ENCODE measurements around the gene CYB561D1. TPM values are rescaled to one million over a fixed set of nuclear protein-coding genes. Genes with fewer than 3 reads are reported as not detected.

Gene CYB561D1
- total RNA-seq, 1 donor from 2014 or later: 5.0 TPM

DNA sequence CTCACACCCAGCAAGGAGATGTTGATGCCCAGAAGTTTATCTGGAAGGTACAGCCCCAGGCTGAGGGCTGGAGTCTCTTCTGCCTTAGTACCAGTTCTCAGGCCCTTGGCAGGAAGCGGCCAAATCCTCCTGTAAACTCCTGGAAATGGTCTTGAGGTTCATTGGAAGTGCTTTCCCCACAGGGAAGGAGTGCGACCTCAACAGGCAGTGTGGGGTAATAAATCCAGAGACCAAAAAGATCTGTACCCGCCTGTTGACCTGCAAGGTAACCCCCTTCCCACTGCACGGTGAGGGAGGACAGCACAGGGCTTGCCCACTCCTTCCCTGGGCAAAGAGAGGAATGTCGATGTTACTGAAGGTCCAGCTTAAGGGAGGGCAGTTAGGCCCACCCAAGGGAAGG, 5.7 kb upstream of the CYB561D1 start:
- no peak for FAIRE-seq
- H3K27me3 ChIP-seq (ENCODE audit: control insufficient read depth, insufficient read depth, low read length): peaks cover 1% of the 10 kb centered on the region

DNA sequence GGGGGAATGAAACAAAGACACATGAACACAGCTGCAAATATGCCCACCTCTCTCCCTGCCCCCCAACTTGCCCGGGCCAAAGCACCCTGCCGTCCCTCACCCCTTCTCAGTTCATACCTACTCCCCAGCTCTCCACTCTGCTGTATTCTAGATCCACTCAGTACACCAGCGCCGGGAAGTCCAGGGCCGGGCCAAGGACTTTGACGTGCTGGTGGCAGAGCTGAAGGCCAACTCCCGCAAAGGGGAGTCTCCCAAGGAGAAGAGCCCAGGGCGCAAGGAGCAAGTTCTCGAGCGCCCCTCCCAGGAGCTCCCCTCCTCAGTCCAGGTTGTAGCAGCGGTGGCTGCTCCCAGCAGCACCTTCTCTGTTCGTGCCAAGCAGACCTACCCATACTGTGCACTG, 5.2 kb upstream of the CYB561D1 start:
- H3K27me3 ChIP-seq (ENCODE audit: control insufficient read depth, insufficient read depth, low read length): no peaks in the 10 kb centered on the region
- H3K4me3 ChIP-seq (ENCODE audit: low read depth, low read length): no peak overlapping the region
- H3K36me3 ChIP-seq (ENCODE audit: control insufficient read depth, insufficient read depth, low read length): peaks cover 8% of the 10 kb centered on the region
- DNase-seq (ENCODE audit: low read depth) (no peak), FAIRE-seq (no peak)
- TF ChIP-seq, protein P1, sequence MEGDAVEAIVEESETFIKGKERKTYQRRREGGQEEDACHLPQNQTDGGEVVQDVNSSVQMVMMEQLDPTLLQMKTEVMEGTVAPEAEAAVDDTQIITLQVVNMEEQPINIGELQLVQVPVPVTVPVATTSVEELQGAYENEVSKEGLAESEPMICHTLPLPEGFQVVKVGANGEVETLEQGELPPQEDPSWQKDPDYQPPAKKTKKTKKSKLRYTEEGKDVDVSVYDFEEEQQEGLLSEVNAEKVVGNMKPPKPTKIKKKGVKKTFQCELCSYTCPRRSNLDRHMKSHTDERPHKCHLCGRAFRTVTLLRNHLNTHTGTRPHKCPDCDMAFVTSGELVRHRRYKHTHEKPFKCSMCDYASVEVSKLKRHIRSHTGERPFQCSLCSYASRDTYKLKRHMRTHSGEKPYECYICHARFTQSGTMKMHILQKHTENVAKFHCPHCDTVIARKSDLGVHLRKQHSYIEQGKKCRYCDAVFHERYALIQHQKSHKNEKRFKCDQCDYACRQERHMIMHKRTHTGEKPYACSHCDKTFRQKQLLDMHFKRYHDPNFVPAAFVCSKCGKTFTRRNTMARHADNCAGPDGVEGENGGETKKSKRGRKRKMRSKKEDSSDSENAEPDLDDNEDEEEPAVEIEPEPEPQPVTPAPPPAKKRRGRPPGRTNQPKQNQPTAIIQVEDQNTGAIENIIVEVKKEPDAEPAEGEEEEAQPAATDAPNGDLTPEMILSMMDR (IDR thresholded peaks at IDR 0.05; ENCODE audit: insufficient read depth, low read length, severe bottlenecking): no peak

More for the DNA sequence above, 5.7 kb upstream of the CYB561D1 start:
- peaks cover 8% of the 10 kb centered on the region for H3K36me3 ChIP-seq (ENCODE audit: control insufficient read depth, insufficient read depth, low read length)
- DNase-seq (ENCODE audit: low read depth): no peak
- TF ChIP-seq, protein P1 (IDR thresholded peaks at IDR 0.05; ENCODE audit: insufficient read depth, low read length, severe bottlenecking): no peak
- no peak overlapping the region for H3K4me3 ChIP-seq (ENCODE audit: low read depth, low read length)

DNA sequence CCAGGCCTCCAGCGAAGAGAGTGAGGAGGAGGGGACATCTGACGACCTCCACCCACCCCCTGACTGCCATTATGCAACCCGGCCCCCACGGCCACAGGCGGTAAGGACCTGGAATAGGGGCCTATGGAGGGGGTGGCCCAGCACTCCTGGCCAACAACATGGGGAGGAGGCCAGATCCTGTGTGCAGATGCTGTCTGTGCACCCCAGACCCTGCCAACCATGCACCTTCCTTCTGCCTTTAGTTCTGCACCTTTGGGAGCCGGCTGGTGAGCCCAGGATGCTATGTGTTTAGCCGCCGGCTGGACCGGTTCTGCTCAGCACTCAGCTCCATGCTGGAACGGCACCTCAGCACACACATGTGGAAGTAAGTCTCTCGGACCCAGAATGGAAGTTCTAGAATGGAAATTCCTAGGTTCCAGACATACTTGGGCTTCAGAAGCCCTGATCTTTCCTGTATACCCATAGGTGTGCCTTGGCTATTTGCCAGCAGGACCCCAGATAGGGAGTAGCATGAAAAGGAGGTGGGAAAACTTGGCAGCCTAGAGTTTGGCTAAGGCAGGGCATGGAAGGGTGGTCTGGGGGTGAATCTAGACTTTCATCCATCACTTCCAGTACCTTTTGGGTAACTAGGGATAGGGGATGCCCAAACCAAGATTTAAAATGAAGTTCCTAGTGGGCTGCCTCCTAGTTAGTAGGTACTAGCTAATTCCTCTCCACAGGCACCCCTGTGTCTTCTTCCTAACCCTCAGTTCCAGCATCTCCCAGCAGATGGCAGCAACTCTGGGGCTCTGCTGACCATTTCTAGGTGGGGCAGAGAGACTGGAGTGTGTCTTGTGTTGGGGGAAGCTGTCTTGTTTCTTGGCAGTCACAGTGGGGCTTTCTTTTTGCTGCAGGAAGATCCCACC, 3.6 kb upstream of the CYB561D1 start:
- Histone ChIP-seq H3K4me3 (ENCODE audit: low read depth, low read length) (no peak overlapping the region), H3K36me3 (ENCODE audit: control insufficient read depth, insufficient read depth, low read length) (peaks cover 8% of the 10 kb centered on the region), H3K27me3 (ENCODE audit: control insufficient read depth, insufficient read depth, low read length) (no peaks in the 10 kb centered on the region)
- peak; percentile 49 for DNase-seq (ENCODE audit: low read depth)
- TF ChIP-seq, protein P1 (IDR thresholded peaks at IDR 0.05; ENCODE audit: insufficient read depth, low read length, severe bottlenecking): peak; percentile 88
- FAIRE-seq: no peak

GRCh38 chr1:109490934-109491302, 3.0 kb upstream of the CYB561D1 start:
- no peak for FAIRE-seq
- TF ChIP-seq, protein P1 (IDR thresholded peaks at IDR 0.05; ENCODE audit: insufficient read depth, low read length, severe bottlenecking): no peak
- no peak for DNase-seq (ENCODE audit: low read depth)
- Histone ChIP-seq H3K27me3 (ENCODE audit: control insufficient read depth, insufficient read depth, low read length) (no peaks in the 10 kb centered on the region), H3K4me3 (ENCODE audit: low read depth, low read length) (no peak overlapping the region), H3K36me3 (ENCODE audit: control insufficient read depth, insufficient read depth, low read length) (peaks cover 13% of the 10 kb centered on the region)

DNA sequence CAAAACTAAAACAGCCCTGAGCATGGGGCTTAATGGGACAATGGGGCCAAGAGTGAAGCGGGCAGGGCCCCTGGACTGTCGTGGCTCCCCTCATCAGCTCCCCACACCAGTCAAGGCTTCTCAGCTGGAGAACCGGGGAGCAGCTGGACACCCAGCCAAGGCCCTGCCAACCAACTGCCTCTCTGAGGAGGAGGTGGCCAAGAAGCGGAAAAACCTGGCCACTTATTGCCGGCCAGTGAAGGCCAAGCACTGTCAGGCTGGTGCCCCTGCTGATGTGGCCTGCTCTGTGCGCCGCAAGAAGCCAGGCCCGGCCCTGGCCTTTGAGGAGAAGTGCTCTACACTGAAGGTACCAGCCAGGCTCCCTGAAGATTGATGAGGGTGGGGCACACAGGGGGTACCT, 2.5 kb upstream of the CYB561D1 start:
- Histone ChIP-seq H3K4me3 (ENCODE audit: low read depth, low read length) (no peak overlapping the region), H3K27me3 (ENCODE audit: control insufficient read depth, insufficient read depth, low read length) (no peaks in the 10 kb centered on the region), H3K36me3 (ENCODE audit: control insufficient read depth, insufficient read depth, low read length) (peaks cover 12% of the 10 kb centered on the region)
- no peak for FAIRE-seq
- TF ChIP-seq, protein P1 (IDR thresholded peaks at IDR 0.05; ENCODE audit: insufficient read depth, low read length, severe bottlenecking): no peak
- DNase-seq (ENCODE audit: low read depth): no peak

Data from bronchial epithelial cell (primary cell).